Type B pancreatic cell (in vitro differentiated cells): ENCODE data around the gene OR7A5. TPM values are rescaled to one million over a fixed set of nuclear protein-coding genes. Genes with fewer than 3 reads are reported as not detected.

Experiments
- DNase-seq: peaks from one replicate; pipeline ENCODE4 v3.0.0; 2021; ENCODE audit warnings: mixed read lengths; ENCODE audit not compliant: unreplicated experiment; ENCODE audit errors: extremely low spot score
- H3K27ac Mint-ChIP-seq: 2 replicates; pipeline ENCODE4 v1.8.0; 2021; ENCODE audit warnings: mild to moderate bottlenecking, mixed read lengths
- H3K27me3 Mint-ChIP-seq: 2 replicates; pipeline ENCODE4 v1.8.0; 2021; ENCODE audit warnings: mixed read lengths
- H3K36me3 Mint-ChIP-seq: 2 replicates; pipeline ENCODE4 v1.8.0; 2021; ENCODE audit warnings: mixed read lengths
- H3K4me1 Mint-ChIP-seq: one replicate; pipeline ENCODE4 v1.8.0; 2021; ENCODE audit warnings: mixed read lengths; ENCODE audit not compliant: unreplicated experiment
- H3K4me3 Mint-ChIP-seq: 2 replicates; pipeline ENCODE4 v1.8.0; 2021; ENCODE audit warnings: mild to moderate bottlenecking, mixed read lengths
- H3K9me3 Mint-ChIP-seq: 2 replicates; pipeline ENCODE4 v1.8.0; 2021; ENCODE audit warnings: mixed read lengths
- total RNA-seq: library from RNA; stranded (reverse); gene quantifications from 2 replicates; pipeline ENCODE4 v1.2.1, GENCODE V29; 2021; ENCODE audit warnings: low replicate concordance
- TF ChIP-seq, protein P1 (sequence below): fragments of 200-600 bp; sonication (generic); conservative IDR thresholded peaks from 2 replicates; pipeline ENCODE4 v1.5.0; 2021; ENCODE audit warnings: antibody characterized with exemption, mild to moderate bottlenecking

Gene OR7A5
- total RNA-seq, 1 donor from 2014 or later, result not detected

DNA sequence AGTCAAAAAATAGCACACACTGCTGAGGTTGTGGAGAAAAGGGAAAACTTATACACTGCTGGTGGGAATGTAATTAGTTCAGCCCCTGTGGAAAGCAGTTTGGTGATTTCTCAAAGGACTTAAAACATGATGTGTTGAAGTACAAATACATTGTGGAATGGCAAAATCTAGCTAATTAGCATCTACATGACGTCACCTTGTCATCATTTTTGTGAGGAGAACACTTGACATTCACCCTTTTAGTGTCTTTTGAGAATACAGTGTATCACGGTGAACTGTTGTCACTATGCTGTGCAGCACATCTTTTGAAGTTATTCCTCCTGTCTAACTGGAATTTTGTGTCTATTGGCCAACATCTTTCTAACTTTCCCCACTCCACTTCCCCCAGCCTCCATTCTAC is 8.2 kb upstream of the OR7A5 start:
- Mint-ChIP-seq H3K4me3 (no peak overlapping the region), H3K9me3 (no peaks in the 10 kb centered on the region), H3K27me3 (no peaks in the 10 kb centered on the region), H3K27ac (no peak overlapping the region), H3K4me1 (no peaks in the 10 kb centered on the region), H3K36me3 (no peaks in the 10 kb centered on the region)
- DNase-seq, result no peak
- TF ChIP-seq, protein P1, sequence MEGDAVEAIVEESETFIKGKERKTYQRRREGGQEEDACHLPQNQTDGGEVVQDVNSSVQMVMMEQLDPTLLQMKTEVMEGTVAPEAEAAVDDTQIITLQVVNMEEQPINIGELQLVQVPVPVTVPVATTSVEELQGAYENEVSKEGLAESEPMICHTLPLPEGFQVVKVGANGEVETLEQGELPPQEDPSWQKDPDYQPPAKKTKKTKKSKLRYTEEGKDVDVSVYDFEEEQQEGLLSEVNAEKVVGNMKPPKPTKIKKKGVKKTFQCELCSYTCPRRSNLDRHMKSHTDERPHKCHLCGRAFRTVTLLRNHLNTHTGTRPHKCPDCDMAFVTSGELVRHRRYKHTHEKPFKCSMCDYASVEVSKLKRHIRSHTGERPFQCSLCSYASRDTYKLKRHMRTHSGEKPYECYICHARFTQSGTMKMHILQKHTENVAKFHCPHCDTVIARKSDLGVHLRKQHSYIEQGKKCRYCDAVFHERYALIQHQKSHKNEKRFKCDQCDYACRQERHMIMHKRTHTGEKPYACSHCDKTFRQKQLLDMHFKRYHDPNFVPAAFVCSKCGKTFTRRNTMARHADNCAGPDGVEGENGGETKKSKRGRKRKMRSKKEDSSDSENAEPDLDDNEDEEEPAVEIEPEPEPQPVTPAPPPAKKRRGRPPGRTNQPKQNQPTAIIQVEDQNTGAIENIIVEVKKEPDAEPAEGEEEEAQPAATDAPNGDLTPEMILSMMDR, result no peak

DNA sequence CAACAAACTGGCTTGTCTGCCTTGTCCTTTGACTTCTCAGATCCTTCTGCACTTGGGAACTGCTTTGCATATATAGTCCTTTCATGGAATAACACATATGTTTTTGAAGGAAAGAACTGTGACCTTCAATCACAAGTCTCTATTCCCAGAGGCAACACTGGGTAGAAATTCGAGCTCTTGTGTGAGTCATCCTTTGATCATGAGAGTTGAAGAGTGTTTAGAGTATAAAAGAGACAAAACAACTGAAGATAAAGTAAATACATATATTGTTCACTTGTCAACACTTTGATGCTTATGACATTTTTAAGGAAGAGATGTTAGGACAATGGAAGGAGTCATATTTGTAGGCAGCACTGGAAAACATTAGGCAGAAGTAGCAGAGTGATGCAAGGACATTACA is 5.2 kb upstream of the OR7A5 start:
- no peak overlapping the region for H3K4me3 Mint-ChIP-seq
- H3K36me3 Mint-ChIP-seq, result no peaks in the 10 kb centered on the region
- no peaks in the 10 kb centered on the region for H3K9me3 Mint-ChIP-seq
- no peak for DNase-seq
- H3K27me3 Mint-ChIP-seq, result no peaks in the 10 kb centered on the region
- TF ChIP-seq, protein P1, result no peak
- no peaks in the 10 kb centered on the region for H3K4me1 Mint-ChIP-seq
- H3K27ac Mint-ChIP-seq, result peak overlapping the region; percentile 15

DNA sequence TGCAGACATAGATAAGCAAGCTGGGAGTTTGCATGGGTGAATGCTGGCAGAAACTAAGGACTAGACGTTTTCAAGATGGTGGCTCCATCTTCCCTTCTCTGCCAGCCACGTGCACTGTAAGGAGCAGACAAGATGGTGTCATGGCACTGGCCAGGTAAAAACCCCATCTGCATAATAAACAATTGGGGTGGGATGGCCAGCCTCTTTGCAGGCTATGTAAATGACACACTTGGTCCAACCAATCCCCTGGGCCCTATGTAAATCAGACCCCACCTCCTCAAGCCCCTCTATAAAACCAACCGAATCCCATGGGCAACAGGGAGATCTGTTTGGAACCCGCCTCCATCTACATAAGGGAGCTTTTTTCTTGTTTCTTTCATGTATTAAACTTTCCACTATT is 2.4 kb upstream of the OR7A5 start:
- TF ChIP-seq, protein P1, result no peak
- Mint-ChIP-seq H3K4me1 (no peaks in the 10 kb centered on the region), H3K36me3 (no peaks in the 10 kb centered on the region), H3K9me3 (no peaks in the 10 kb centered on the region), H3K4me3 (no peak overlapping the region), H3K27me3 (no peaks in the 10 kb centered on the region), H3K27ac (no peak overlapping the region)
- no peak for DNase-seq

DNA sequence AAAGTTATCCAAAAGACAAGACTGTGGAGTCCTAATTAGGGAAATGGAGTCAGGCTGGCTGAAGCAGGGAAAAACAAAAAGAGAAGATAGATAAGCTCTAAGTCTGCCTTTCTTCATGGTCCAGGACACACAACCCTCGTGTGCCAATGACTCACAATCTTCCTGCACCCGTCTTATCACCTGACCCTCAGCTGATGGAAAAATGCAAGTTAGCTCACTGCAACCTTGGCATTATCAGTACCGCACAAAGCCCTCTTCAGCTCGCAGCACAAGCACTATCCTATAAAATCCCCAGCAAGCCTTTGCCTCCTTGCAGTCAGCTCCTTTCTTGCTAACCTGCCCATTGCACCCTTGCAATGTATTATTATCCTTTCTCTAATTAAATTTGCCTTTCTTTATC is 4.3 kb downstream of the OR7A5 start:
- Mint-ChIP-seq H3K36me3 (no peaks in the 10 kb centered on the region), H3K4me1 (no peaks in the 10 kb centered on the region), H3K27ac (no peak overlapping the region), H3K27me3 (no peaks in the 10 kb centered on the region), H3K4me3 (no peak overlapping the region), H3K9me3 (peaks cover 10% of the 10 kb centered on the region)
- TF ChIP-seq, protein P1, result no peak
- no peak for DNase-seq

DNA sequence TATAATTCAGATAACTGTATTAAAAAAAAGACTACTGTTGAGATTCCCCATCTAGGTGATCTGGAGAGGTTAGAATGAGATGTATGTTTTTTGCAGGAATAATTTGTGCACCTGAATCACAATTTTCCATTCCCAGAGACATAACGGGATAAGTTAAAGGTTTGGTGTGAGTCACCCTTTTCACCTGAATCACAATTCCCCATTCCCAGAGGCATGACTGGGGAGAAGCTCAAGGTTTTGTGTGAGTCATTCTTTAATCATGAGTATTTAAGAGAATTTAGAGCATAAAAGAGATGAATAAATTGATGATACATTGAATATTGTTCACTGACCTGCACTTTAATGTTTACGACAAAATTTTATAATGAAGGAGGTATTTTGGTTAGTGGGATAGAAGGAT is 9.0 kb downstream of the OR7A5 start:
- no peak overlapping the region for H3K27ac Mint-ChIP-seq
- no peaks in the 10 kb centered on the region for H3K27me3 Mint-ChIP-seq
- H3K9me3 Mint-ChIP-seq, result peaks cover 10% of the 10 kb centered on the region
- no peak for DNase-seq
- TF ChIP-seq, protein P1, result no peak
- no peaks in the 10 kb centered on the region for H3K4me1 Mint-ChIP-seq
- H3K36me3 Mint-ChIP-seq, result no peaks in the 10 kb centered on the region
- H3K4me3 Mint-ChIP-seq, result no peak overlapping the region

DNA sequence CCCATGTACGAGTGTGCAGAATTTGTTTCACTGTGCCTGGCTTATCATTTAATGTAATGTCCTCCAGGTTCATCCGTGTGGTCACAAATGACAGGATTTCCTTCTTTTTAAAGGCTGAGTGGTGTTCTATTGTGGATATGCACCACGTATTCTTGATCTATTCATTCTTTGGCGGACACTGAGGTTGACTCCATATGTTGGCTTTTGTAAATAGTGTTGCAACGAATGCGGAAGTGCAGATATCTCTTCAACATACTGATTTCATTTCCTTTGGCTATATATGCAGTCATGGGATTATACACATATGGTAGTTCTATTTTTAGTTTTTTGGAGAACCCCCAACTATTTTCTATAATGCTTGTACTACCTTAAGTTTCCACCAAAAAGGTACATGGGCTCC is 13.0 kb downstream of the OR7A5 start:
- no peaks in the 10 kb centered on the region for H3K36me3 Mint-ChIP-seq
- no peak overlapping the region for H3K27ac Mint-ChIP-seq
- no peak for DNase-seq
- H3K4me3 Mint-ChIP-seq, result no peak overlapping the region
- H3K4me1 Mint-ChIP-seq, result no peaks in the 10 kb centered on the region
- TF ChIP-seq, protein P1, result no peak
- no peaks in the 10 kb centered on the region for H3K9me3 Mint-ChIP-seq
- H3K27me3 Mint-ChIP-seq, result no peaks in the 10 kb centered on the region
